PC-3 (cell line): ENCODE results near the gene PKNOX1.

Source experiments
- EZH2 ChIP-seq: fragments of 300-600 bp; sonication (generic); IDR thresholded peaks from one replicate; pipeline ENCODE4 v1.6.1; 2017; ENCODE audit warnings: antibody characterized with exemption, mild to moderate bottlenecking, low read length; ENCODE audit not compliant: unreplicated experiment
- EZH2phosphoT487 ChIP-seq: fragments of 300-600 bp; sonication (generic); IDR thresholded peaks from 2 replicates; pipeline ENCODE4 v1.6.1; 2018; ENCODE audit warnings: mild to moderate bottlenecking, antibody characterized with exemption, low read length, borderline replicate concordance
- TF ChIP-seq, protein P1 (sequence below): fragments of 300-600 bp; sonication (generic); conservative IDR thresholded peaks from 2 replicates; pipeline ENCODE4 v1.5.1; 2017; ENCODE audit warnings: antibody characterized with exemption, low read depth, mild to moderate bottlenecking, low read length

DNA sequence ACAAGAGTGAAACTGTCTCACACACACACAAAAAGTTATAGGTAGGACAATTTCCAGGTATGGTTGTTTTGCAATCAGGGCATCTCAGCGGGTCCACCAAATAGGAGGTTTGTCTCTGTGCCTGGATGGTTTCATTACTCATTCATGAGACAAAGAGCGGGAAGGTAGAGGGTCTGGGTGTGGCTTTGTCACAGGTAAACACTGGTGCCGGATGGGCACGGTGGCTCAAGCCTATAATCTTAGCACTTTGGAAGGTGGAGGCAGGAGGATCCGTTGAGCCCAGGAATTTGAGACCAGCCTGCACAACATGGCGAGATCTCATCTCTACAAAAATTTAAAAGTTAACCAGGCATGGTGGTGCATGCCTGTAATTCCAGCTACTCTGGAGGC is 32.7 kb upstream of the PKNOX1 start:
- TF ChIP-seq, protein P1, sequence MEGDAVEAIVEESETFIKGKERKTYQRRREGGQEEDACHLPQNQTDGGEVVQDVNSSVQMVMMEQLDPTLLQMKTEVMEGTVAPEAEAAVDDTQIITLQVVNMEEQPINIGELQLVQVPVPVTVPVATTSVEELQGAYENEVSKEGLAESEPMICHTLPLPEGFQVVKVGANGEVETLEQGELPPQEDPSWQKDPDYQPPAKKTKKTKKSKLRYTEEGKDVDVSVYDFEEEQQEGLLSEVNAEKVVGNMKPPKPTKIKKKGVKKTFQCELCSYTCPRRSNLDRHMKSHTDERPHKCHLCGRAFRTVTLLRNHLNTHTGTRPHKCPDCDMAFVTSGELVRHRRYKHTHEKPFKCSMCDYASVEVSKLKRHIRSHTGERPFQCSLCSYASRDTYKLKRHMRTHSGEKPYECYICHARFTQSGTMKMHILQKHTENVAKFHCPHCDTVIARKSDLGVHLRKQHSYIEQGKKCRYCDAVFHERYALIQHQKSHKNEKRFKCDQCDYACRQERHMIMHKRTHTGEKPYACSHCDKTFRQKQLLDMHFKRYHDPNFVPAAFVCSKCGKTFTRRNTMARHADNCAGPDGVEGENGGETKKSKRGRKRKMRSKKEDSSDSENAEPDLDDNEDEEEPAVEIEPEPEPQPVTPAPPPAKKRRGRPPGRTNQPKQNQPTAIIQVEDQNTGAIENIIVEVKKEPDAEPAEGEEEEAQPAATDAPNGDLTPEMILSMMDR: no peak
- TF ChIP-seq EZH2: no peak
- no peak for TF ChIP-seq EZH2phosphoT487
